Endothelial cell of umbilical vein (primary cell): ENCODE data around the gene RHOF. TPM values are rescaled to one million over a fixed set of nuclear protein-coding genes. Genes with fewer than 3 reads are reported as not detected.

Experiments used
- BruUV-seq: library from RNA; stranded (reverse); fragments of 400-500 nt; replicated peaks from 2 replicates; lab custom pipeline; 2021; lab: Mats Ljungman, UMichigan
- CTCF ChIA-PET: fragments of 300-600, 350-600 bp; sonication (Branson Sonifier 250); formaldehyde crosslinking; loops from one replicate; lab custom pipeline; 2021; ENCODE audit warnings: antibody characterized with exemption, inconsistent platforms; lab: Charles Lee
- POLR2A ChIA-PET: fragments of 300-600, 350-600 bp; sonication (Branson Sonifier 250); formaldehyde crosslinking; loops from one replicate; lab custom pipeline; 2021; ENCODE audit warnings: antibody characterized with exemption, inconsistent platforms; lab: Charles Lee
- DNase-seq: peaks from one replicate; pipeline ENCODE4 v3.0.0-alpha.2; 2011; ENCODE audit warnings: low read depth, low spot score
- FAIRE-seq: peaks from 2 replicates; lab custom pipeline; 2011; peaks lifted over from hg19 to GRCh38; lab: Jason Lieb, UNC
- H2AFZ ChIP-seq: 2 replicates; pipeline ENCODE4 v1.6.0; 2012; ENCODE audit warnings: low read depth, low read length, control low read depth, inconsistent platforms
- H3K27ac ChIP-seq: 2 replicates; pipeline ENCODE4 v1.5.1; 2011; ENCODE audit warnings: low read depth, mild to moderate bottlenecking, control low read depth, low read length, moderate library complexity; ENCODE audit not compliant: insufficient read depth
- H3K27me3 ChIP-seq, 2 experiments: 2 replicates each; pipeline versions ENCODE4 v1.6.0 to v1.6.1; 2011; ENCODE audit warnings: low read length in 2 of 2, mixed read lengths in 1 of 2; ENCODE audit not compliant: control insufficient read depth in 2 of 2, insufficient read depth in 2 of 2
- H3K36me3 ChIP-seq, 2 experiments: 2 replicates in 1 of 2; 3 replicates in 1 of 2; pipeline ENCODE4 v1.5.1; 2011; ENCODE audit warnings: low read length in 2 of 2, mild to moderate bottlenecking in 1 of 2, moderate library complexity in 1 of 2; ENCODE audit not compliant: control insufficient read depth in 2 of 2, insufficient read depth in 2 of 2; ENCODE audit errors: extremely low read depth in 1 of 2
- H3K4me1 ChIP-seq: 3 replicates; pipeline ENCODE4 v1.5.1; 2011; ENCODE audit warnings: mild to moderate bottlenecking, low read length; ENCODE audit not compliant: control insufficient read depth, insufficient read depth; ENCODE audit errors: extremely low read depth
- H3K4me2 ChIP-seq: 2 replicates; pipeline ENCODE4 v1.6.1; 2011; ENCODE audit warnings: low read length, control low read depth, mixed read lengths; ENCODE audit not compliant: insufficient read depth
- H3K4me3 ChIP-seq, 3 experiments: fragments of 200-600 bp in 1 of 3; sonication (generic), shearing (Covaris generic) in 1 of 3; replicated peaks in 1 of 3; 2 replicates each; pipeline ENCODE4 v1.5.1; 2011 to 2016; ENCODE audit warnings: control low read depth in 3 of 3, low read length in 3 of 3, mild to moderate bottlenecking in 2 of 3, inconsistent platforms in 1 of 3, low read depth in 1 of 3, moderate library complexity in 1 of 3; ENCODE audit not compliant: insufficient read depth in 1 of 3
- H3K79me2 ChIP-seq: 2 replicates; pipeline ENCODE4 v1.6.0; 2012; ENCODE audit warnings: low read length, inconsistent platforms; ENCODE audit not compliant: control insufficient read depth, insufficient read depth
- H3K9ac ChIP-seq: replicated peaks from 2 replicates; pipeline ENCODE3; 2011; ENCODE audit warnings: low read length, control low read depth; ENCODE audit not compliant: insufficient read depth; ENCODE audit errors: extremely low read depth
- H3K9me1 ChIP-seq: replicated peaks from 3 replicates; pipeline ENCODE4 v1.6.0; 2011; ENCODE audit warnings: mild to moderate bottlenecking, low read length; ENCODE audit not compliant: control insufficient read depth, insufficient read depth; ENCODE audit errors: extremely low read depth
- H3K9me3 ChIP-seq: replicated peaks from 2 replicates; pipeline ENCODE4 v1.5.1; 2012; ENCODE audit warnings: low read length, inconsistent platforms; ENCODE audit not compliant: control insufficient read depth, insufficient read depth
- H4K20me1 ChIP-seq: replicated peaks from 2 replicates; pipeline ENCODE3; 2011; ENCODE audit warnings: mild to moderate bottlenecking, low read length; ENCODE audit not compliant: control insufficient read depth, insufficient read depth; ENCODE audit errors: extremely low read depth
- CTCF ChIP-seq, 2 donors: IDR thresholded peaks; 1 replicate in 1 of 2; 2 replicates in 1 of 2; pipeline ENCODE4 v1.5.1; 2011; ENCODE audit warnings: low read length in 2 of 2, mild to moderate bottlenecking in 2 of 2, moderate library complexity in 2 of 2, control low read depth in 1 of 2, inconsistent platforms in 1 of 2, low read depth in 1 of 2; ENCODE audit not compliant: insufficient read depth in 1 of 2; ENCODE audit errors: extremely low read depth in 1 of 2
- EZH2 ChIP-seq: IDR thresholded peaks from 2 replicates; pipeline ENCODE4 v1.6.1; 2012; ENCODE audit warnings: borderline replicate concordance, low read depth, mild to moderate bottlenecking, moderate library complexity, low read length, inconsistent platforms; ENCODE audit not compliant: severe bottlenecking
- FOS ChIP-seq: IDR thresholded peaks from 2 replicates; pipeline ENCODE4 v1.6.1; 2011; ENCODE audit warnings: mild to moderate bottlenecking, low read length, moderate library complexity, borderline replicate concordance; ENCODE audit not compliant: insufficient read depth
- GATA2 ChIP-seq: IDR thresholded peaks from 2 replicates; pipeline ENCODE4 v1.7.0; 2011; ENCODE audit warnings: low read depth, mild to moderate bottlenecking, moderate library complexity, mixed read lengths, low read length; ENCODE audit not compliant: insufficient read length, insufficient read depth
- JUN ChIP-seq: IDR thresholded peaks from 2 replicates; pipeline ENCODE4 v1.6.1; 2011; ENCODE audit warnings: borderline replicate concordance, low read depth; ENCODE audit not compliant: insufficient read length, insufficient read depth
- MAX ChIP-seq: IDR thresholded peaks from 2 replicates; pipeline ENCODE4 v1.6.1; 2011; ENCODE audit not compliant: insufficient read depth, insufficient read length
- MYC ChIP-seq: IDR thresholded peaks from one replicate; pipeline ENCODE4 v1.6.1; 2011; ENCODE audit warnings: mild to moderate bottlenecking, low read depth, low read length
- POLR2A ChIP-seq: IDR thresholded peaks from 2 replicates; pipeline ENCODE4 v1.6.1; 2012; ENCODE audit warnings: low read depth, mild to moderate bottlenecking, control low read depth, low read length
- POLR2AphosphoS5 ChIP-seq: IDR thresholded peaks from 2 replicates; pipeline ENCODE4 v1.6.1; 2012; ENCODE audit warnings: low read depth, mild to moderate bottlenecking, control low read depth, low read length, moderate library complexity; ENCODE audit not compliant: insufficient read depth
- dilution Hi-C: fragments of 300-500 bp; cut with MboI; formaldehyde crosslinking; loops from one replicate; pipeline ENCODE4 v1.15.0; 2019; ENCODE audit warnings: low sequenced_read_pairs; ENCODE audit not compliant: extremely low pct_ligation_motif_present
- intact Hi-C: fragments of 100-400 bp; cut with micrococcal nuclease; formaldehyde crosslinking; loops from one replicate; pipeline ENCODE4 v1.10.0; 2022
- polyA plus RNA-seq, 4 experiments: library from polyadenylated mRNA; depleted of rRNA in 3 of 4; stranded (reverse) in 3 of 4; unstranded in 1 of 4; fragments of >200 nt; gene quantifications; 2 replicates each; pipeline versions ENCODE4 v1.2.1 to v1.2.3, GENCODE V29; 2011 to 2012; ENCODE audit warnings: missing spikeins in 1 of 4
- total RNA-seq: library from RNA; stranded (reverse); gene quantifications from 2 replicates; pipeline ENCODE4 v1.2.3, GENCODE V29; 2021

Gene RHOF
- total and polyA plus RNA-seq, 2 donors (not counting 3 experiments of a cell fraction or from before 2014, with no cell fraction given), result 9.3 to 22.3 TPM

GRCh38 chr12:121809712-121810116 is 16.2 kb upstream of the RHOF start:
- Histone ChIP-seq H2AFZ (no peak overlapping the region), H3K27ac (no peak overlapping the region), H3K27me3 (no peaks in the 10 kb centered on the region), H3K79me2 (peaks cover 90% of the 10 kb centered on the region), H3K9me1 (no peaks in the 10 kb centered on the region), H3K4me1 (peaks cover 40% of the 10 kb centered on the region), H3K4me3 (no peak overlapping the region), H3K9ac (no peak overlapping the region), H3K36me3 (peaks cover 4 to 35% of the 10 kb centered on the region in 2 experiments), H3K9me3 (no peaks in the 10 kb centered on the region), H4K20me1 (no peaks in the 10 kb centered on the region), H3K4me2 (no peak overlapping the region)
- dilution Hi-C loops, result no loop called here
- FAIRE-seq (no peak), DNase-seq (no peak)
- no TSS peak for BruUV-seq
- intact Hi-C loops, result no loop called here
- ChIA-PET POLR2A (no interaction called here), CTCF (interaction anchor here (12.8 kb wide), 1 partner anchor 12 kb away, joined by 774 read pairs; the partner anchor contains the start of genes RHOF and SETD1B)
- TF ChIP-seq MAX, result no peak
- no peak for TF ChIP-seq POLR2A
- TF ChIP-seq CTCF (IDR thresholded peaks at IDR 0.05; ENCODE audit: extremely low read depth in 1 of 2, insufficient read depth in 1 of 2, low read depth in 1 of 2, low read length in 2 of 2), result no peak
- no peak for TF ChIP-seq JUN
- TF ChIP-seq MYC, result no peak

- Histone ChIP-seq H3K4me1 (peaks cover 40% of the 10 kb centered on the region), H3K9ac (no peak overlapping the region), H3K4me3 (no peak overlapping the region), H4K20me1 (no peaks in the 10 kb centered on the region), H3K9me3 (no peaks in the 10 kb centered on the region), H3K27me3 (no peaks in the 10 kb centered on the region), H3K36me3 (peaks cover 4 to 27% of the 10 kb centered on the region in 2 experiments), H3K79me2 (peaks cover 86% of the 10 kb centered on the region), H2AFZ (no peak overlapping the region), H3K4me2 (no peak overlapping the region), H3K9me1 (no peaks in the 10 kb centered on the region), H3K27ac (no peak overlapping the region)
- BruUV-seq, result no TSS peak
- no peak for FAIRE-seq
- no peak for DNase-seq
- dilution Hi-C loops (no loop called here), intact Hi-C loops (no loop called here)
- TF ChIP-seq POLR2AphosphoS5 (no peak), JUN (no peak), FOS (no peak), MYC (no peak), POLR2A (no peak), GATA2 (no peak), EZH2 (no peak), CTCF (IDR thresholded peaks at IDR 0.05; ENCODE audit: extremely low read depth in 1 of 2, insufficient read depth in 1 of 2, low read depth in 1 of 2, low read length in 2 of 2) (no peak), MAX (no peak)
- POLR2A ChIA-PET, result interaction anchor here (0.6 kb wide), 1 partner anchor 14 kb away, joined by 4 read pairs; no protein-coding TSS in a partner anchor
- CTCF ChIA-PET, result interaction anchor here (12.8 kb wide), 1 partner anchor 11 kb away, joined by 774 read pairs; the partner anchor contains the start of genes RHOF and SETD1B
These were observed 15.1 kb upstream of the RHOF start for GRCh38 chr12:121808623-121809022.
